ENCODE measurements around the gene BEND6. TPM values are rescaled to one million over a fixed set of nuclear protein-coding genes. Genes with fewer than 3 reads are reported as not detected.

BEND6 gene
- total and polyA plus RNA-seq, 10 of the 15 experiments (the other 5 are each of a cell fraction or from before 2014, with no cell fraction given) = 0.79 to 2.8 (median 1.6) TPM

- SMC1A ChIA-PET (ENCODE audit: uncharacterized antibody, unreplicated experiment) = interaction anchor here (5.2 kb wide), 1 partner anchor 117 kb away, joined by 65 read pairs; no protein-coding TSS in a partner anchor
- 52% methylated on average over 4 of the region's 4 CpGs for WGBS (ENCODE audit: insufficient coverage, insufficient replicate concordance, low lambda C conversion rate, missing lambda C conversion rate)
- no peaks in the 10 kb centered on the region for H3K36me3 ChIP-seq (ENCODE audit: control insufficient read depth in 2 of 2, insufficient read depth in 2 of 2, low read length in 1 of 2)
- RAD21 ChIA-PET (ENCODE audit: unreplicated experiment) = interaction anchor here (1.2 to 4.9 kb wide), 2 partner anchors 64 to 115 kb away, joined by 5 to 35 read pairs; partner anchors contain the start of gene BEND6
- no peaks in the 10 kb centered on the region for H3K79me2 ChIP-seq (ENCODE audit: control insufficient read depth, insufficient read depth, low read length)
- H3K4me2 ChIP-seq (ENCODE audit: control insufficient read depth, insufficient read depth) = no peak overlapping the region
- intact Hi-C loops (cut with micrococcal nuclease; ENCODE audit: unreplicated experiment) (no loop called here), in situ Hi-C loops (cut with MboI) (no loop called here)
- no TSS peak for BruUV-seq (replicated peaks)
- H3K27ac ChIP-seq (ENCODE audit: control insufficient read depth, insufficient read depth) = no peak overlapping the region
- FAIRE-seq (no peak), DNase-seq (ENCODE audit: low read depth, low spot score) (no peak), ATAC-seq (no peak)
- CTCF ChIA-PET = interaction anchor here (0.8 to 5.2 kb wide), 6 partner anchors 13 to 297 kb away, joined by 3 to 110 read pairs (median 10); partner anchors contain the start of genes BEND6 and PRIM2
- no peaks in the 10 kb centered on the region for H4K20me1 ChIP-seq (ENCODE audit: control insufficient read depth, insufficient read depth)
- no peaks in the 10 kb centered on the region for H3K4me1 ChIP-seq (ENCODE audit: control insufficient read depth, insufficient read depth, low read length)
- H3K9me3 ChIP-seq (replicated peaks; ENCODE audit: control insufficient read depth, insufficient read depth, low read length) = peaks cover 2% of the 10 kb centered on the region; the same call in 1 of the 3 replicates
- POLR2A ChIA-PET = no interaction called here
- H3K9ac ChIP-seq (ENCODE audit: control insufficient read depth, insufficient read depth, low read length) = no peak overlapping the region
- H3K27me3 ChIP-seq (replicated peaks in 1 of 2; ENCODE audit: control insufficient read depth in 2 of 2, insufficient read depth in 2 of 2, low read length in 1 of 2) = no peaks in the 10 kb centered on the region
- H3K4me3 ChIP-seq = no peak overlapping the region
- no peak overlapping the region for H2AFZ ChIP-seq (ENCODE audit: control insufficient read depth, low read depth, low read length)
- TF ChIP-seq CBX3 (IDR thresholded peaks at IDR 0.05; ENCODE audit: borderline replicate concordance, low read depth) = no peak
- TF ChIP-seq ZNF592 (IDR thresholded peaks at IDR 0.05) = no peak
- TF ChIP-seq FOS (IDR thresholded peaks at IDR 0.05; ENCODE audit: borderline replicate concordance, extremely low read depth, insufficient read length) = no peak
- no peak for TF ChIP-seq YBX1 (IDR thresholded peaks at IDR 0.05)
- no peak for TF ChIP-seq ZBED1 (IDR thresholded peaks at IDR 0.05; ENCODE audit: borderline replicate concordance)
- no peak for TF ChIP-seq FOXK2 (IDR thresholded peaks at IDR 0.05)
- TF ChIP-seq IRF5 (IDR thresholded peaks at IDR 0.05; ENCODE audit: borderline replicate concordance) = no peak
- no peak for TF ChIP-seq GABPA (IDR thresholded peaks at IDR 0.05; ENCODE audit: low read depth)
- TF ChIP-seq GATAD2B (conservative IDR thresholded peaks at IDR 0.05; ENCODE audit: low read depth) = no peak
- no peak for TF ChIP-seq ESRRA (IDR thresholded peaks at IDR 0.05; ENCODE audit: low read length)
- no peak for TF ChIP-seq SIX5 (IDR thresholded peaks at IDR 0.05; ENCODE audit: low read depth, low read length, severe bottlenecking)
- TF ChIP-seq TARDBP (IDR thresholded peaks at IDR 0.05; ENCODE audit: borderline replicate concordance) = no peak
- no peak for TF ChIP-seq ZNF384 (IDR thresholded peaks at IDR 0.05; ENCODE audit: borderline replicate concordance, low read depth, low read length)
- TF ChIP-seq PKNOX1 (IDR thresholded peaks at IDR 0.05) = no peak
- no peak for TF ChIP-seq POLR2AphosphoS5 (IDR thresholded peaks at IDR 0.05; ENCODE audit: low read length)
- no peak for TF ChIP-seq BCL3 (IDR thresholded peaks at IDR 0.05; ENCODE audit: borderline replicate concordance, insufficient read depth, low read depth, low read length, poor library complexity, severe bottlenecking)
Measured at GRCh38 chr6:57019434-57019833, 64.5 kb downstream of the BEND6 start.
